HAP-1 (cell line): Measurements from ENCODE around the gene CCDC169.
A peak's percentile ranks its signal among the peaks of the same experiment; 100 is the strongest.
"Not testable (repeated sequence)": the region's sequence is repeated elsewhere in the genome, so short reads cannot be mapped to it uniquely, and the experiment has no call there.

Source experiments
- DNase-seq, 2 experiments: peaks; one replicate each; pipeline ENCODE4 v3.0.0-alpha.2; 2016 to 2020; ENCODE audit warnings: low spot score in 2 of 2
- H3K27me3 ChIP-seq: fragments of 250-450 bp; sonication (Bioruptor Pico); 2 replicates; pipeline ENCODE4 v1.5.1; 2020; ENCODE audit warnings: low read depth, mild to moderate bottlenecking, moderate library complexity
- H3K36me3 ChIP-seq: fragments of 250-450 bp; sonication (Bioruptor Pico); replicated peaks from 2 replicates; pipeline ENCODE4 v1.5.1; 2020; ENCODE audit warnings: mild to moderate bottlenecking
- H3K4me1 ChIP-seq: fragments of 250-450 bp; sonication (Bioruptor Pico); 2 replicates; pipeline ENCODE4 v1.5.1; 2020; ENCODE audit warnings: mild to moderate bottlenecking
- H3K4me3 ChIP-seq: fragments of 250-450 bp; sonication (Bioruptor Pico); 2 replicates; pipeline ENCODE4 v1.5.1; 2020; ENCODE audit warnings: mild to moderate bottlenecking, moderate library complexity
- H3K9me3 ChIP-seq: fragments of 250-450 bp; sonication (Bioruptor Pico); 2 replicates; pipeline ENCODE4 v1.5.1; 2020; ENCODE audit warnings: mild to moderate bottlenecking, moderate library complexity
- in situ Hi-C: fragments of 300-500 bp; cut with MboI; formaldehyde crosslinking; loops from 3 replicates; pipeline ENCODE4 v1.14.3; 2020; ENCODE audit warnings: low sequenced_read_pairs, inconsistent platforms, mixed read lengths

CCDC169 gene

GRCh38 chr13:36331280-36331679, 33.7 kb upstream of the CCDC169 start:
- Histone ChIP-seq H3K4me1 (peaks cover 3% of the 10 kb centered on the region; the same call in 1 of the 2 replicates), H3K36me3 (peaks cover 48% of the 10 kb centered on the region), H3K4me3 (no peak overlapping the region), H3K9me3 (no peaks in the 10 kb centered on the region), H3K27me3 (no peaks in the 10 kb centered on the region)
- in situ Hi-C loops, result no loop called here
- no peak for DNase-seq

DNA sequence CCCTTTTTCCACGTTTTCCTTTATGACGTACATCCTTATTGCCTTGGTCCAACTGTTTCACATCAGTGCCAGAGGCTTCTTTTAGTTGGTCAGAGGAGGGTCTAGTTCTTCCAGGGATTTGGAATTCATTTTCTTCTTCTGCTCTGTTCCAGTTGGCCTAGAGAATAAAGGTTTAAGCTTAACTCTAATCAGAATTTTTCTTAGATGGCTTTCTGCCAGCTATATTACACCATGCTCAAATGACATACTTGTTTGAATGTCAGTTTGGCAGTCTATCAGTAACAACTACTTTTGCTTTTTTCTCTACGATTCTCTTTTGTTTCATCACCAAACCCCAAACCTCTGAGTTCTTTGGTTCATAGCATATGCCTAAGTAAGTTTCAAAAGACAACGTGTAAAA, 31.7 kb upstream of the CCDC169 start:
- no peaks in the 10 kb centered on the region for H3K9me3 ChIP-seq
- in situ Hi-C loops, result no loop called here
- peaks cover 58% of the 10 kb centered on the region for H3K36me3 ChIP-seq
- H3K4me1 ChIP-seq, result peaks cover 3% of the 10 kb centered on the region; the same call in 1 of the 2 replicates
- H3K4me3 ChIP-seq, result no peak overlapping the region
- no peaks in the 10 kb centered on the region for H3K27me3 ChIP-seq
- DNase-seq, result no peak

DNA sequence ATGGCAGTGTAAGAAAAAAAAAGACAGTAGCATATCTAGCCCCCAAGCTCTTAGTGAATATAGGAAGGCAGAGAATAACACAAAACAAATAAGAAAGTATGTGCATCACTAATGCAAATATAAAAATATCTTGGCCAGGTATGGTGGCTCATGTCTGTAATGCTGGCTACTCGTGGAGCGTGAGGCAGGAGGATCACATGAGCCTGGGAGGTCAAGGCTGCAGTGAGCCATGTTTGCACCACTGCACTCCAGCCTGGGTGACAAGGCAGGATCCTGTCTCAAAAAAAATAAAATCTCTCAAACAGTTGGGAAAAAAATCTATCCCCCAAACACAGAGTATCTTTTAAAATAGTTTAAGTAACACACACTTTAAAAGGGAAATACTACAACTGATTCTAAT, 31.2 kb upstream of the CCDC169 start:
- peaks cover 64% of the 10 kb centered on the region for H3K36me3 ChIP-seq
- H3K4me1 ChIP-seq, result peaks cover 3% of the 10 kb centered on the region; the same call in 1 of the 2 replicates
- no peak overlapping the region for H3K4me3 ChIP-seq
- no peak for DNase-seq
- in situ Hi-C loops, result no loop called here
- H3K9me3 ChIP-seq, result no peaks in the 10 kb centered on the region
- H3K27me3 ChIP-seq, result no peaks in the 10 kb centered on the region

GRCh38 chr13:36325912-36326311, 28.3 kb upstream of the CCDC169 start:
- H3K4me1 ChIP-seq, result no peaks in the 10 kb centered on the region
- no peak overlapping the region for H3K4me3 ChIP-seq
- in situ Hi-C loops, result no loop called here
- no peak for DNase-seq
- no peaks in the 10 kb centered on the region for H3K9me3 ChIP-seq
- no peaks in the 10 kb centered on the region for H3K27me3 ChIP-seq
- H3K36me3 ChIP-seq, result peaks cover 79% of the 10 kb centered on the region

- H3K4me3 ChIP-seq, DNase-seq, in situ Hi-C loops, H3K9me3 ChIP-seq, H3K27me3 ChIP-seq, H3K4me1 ChIP-seq: not testable (repeated sequence)
- peaks cover 68% of the 10 kb centered on the region for H3K36me3 ChIP-seq
These were observed 27.3 kb upstream of the CCDC169 start for GRCh38 chr13:36324881-36325280.

- no peaks in the 10 kb centered on the region for H3K9me3 ChIP-seq
- peaks cover 60% of the 10 kb centered on the region for H3K36me3 ChIP-seq
- H3K27me3 ChIP-seq, result no peaks in the 10 kb centered on the region
- no peaks in the 10 kb centered on the region for H3K4me1 ChIP-seq
- no peak overlapping the region for H3K4me3 ChIP-seq
- in situ Hi-C loops, result no loop called here
- DNase-seq, result no peak
These were observed 26.4 kb upstream of the CCDC169 start for GRCh38 chr13:36323951-36324566.

DNA sequence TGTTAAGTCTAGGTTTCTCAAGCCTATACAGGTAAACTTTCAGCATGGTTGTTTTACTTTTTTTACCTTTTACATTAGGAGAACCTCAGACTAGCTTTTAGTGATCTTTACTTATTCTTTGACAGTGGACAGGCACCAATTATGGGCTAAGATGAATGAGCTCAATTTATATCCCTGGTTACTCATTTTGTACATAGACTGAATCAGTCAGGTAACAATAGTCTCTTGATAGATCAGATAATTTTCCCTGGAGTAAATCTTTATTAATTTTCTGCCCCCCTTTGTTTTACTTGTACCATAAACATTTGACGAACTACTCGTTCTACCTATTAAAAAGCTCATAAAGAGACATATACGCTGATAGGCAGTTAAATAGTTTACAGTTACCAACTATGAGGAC, 25.8 kb upstream of the CCDC169 start:
- Histone ChIP-seq H3K4me1 (no peaks in the 10 kb centered on the region), H3K36me3 (peaks cover 54% of the 10 kb centered on the region), H3K4me3 (no peak overlapping the region), H3K27me3 (no peaks in the 10 kb centered on the region), H3K9me3 (no peaks in the 10 kb centered on the region)
- no peak for DNase-seq
- in situ Hi-C loops, result no loop called here

GRCh38 chr13:36319793-36320192, 22.2 kb upstream of the CCDC169 start:
- H3K27me3 ChIP-seq, H3K9me3 ChIP-seq, in situ Hi-C loops, DNase-seq, H3K4me3 ChIP-seq, H3K4me1 ChIP-seq: not testable (repeated sequence)
- peaks cover 39% of the 10 kb centered on the region for H3K36me3 ChIP-seq

DNA sequence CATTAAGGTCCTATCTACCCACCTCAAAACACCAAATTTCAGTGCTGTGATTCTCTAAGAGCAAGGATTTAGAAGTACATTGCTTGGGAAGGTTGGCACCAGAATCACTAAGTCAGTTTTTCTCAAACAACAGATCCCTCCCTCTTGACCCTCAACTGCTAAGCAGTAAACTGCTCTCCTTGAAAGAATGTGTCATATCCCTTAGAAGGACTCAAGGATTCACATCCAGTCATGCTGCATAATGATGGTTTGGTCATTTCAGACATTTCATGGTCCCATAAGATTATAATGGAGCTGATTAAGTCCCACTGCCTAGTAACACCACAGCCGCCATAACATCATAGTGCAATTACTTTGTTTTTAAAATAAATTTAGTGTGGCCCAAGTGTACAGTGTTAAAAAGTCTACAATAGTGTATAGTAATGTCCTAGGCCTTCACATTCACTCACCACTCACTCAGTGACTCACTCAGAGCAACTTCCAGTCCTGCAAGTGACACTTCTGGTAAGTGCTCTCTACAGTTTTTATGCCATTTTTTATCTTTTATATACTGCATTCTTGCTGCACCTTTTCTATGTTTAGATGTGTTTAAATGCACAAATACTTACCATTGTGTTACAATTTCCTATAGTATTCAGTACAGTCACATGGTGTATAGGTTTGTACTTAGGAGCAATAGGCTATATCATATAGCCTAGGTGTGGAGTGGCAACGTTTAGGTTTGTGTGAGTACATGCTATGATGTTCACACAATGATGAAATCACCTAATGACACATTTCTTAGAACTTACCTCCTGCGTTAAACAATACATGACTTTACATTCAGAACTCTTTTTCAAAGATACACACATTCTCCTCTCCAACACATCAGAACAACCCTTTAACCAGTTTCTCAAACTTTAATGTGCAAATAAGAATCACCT, 15.7 kb upstream of the CCDC169 start:
- no peak for DNase-seq

DNA sequence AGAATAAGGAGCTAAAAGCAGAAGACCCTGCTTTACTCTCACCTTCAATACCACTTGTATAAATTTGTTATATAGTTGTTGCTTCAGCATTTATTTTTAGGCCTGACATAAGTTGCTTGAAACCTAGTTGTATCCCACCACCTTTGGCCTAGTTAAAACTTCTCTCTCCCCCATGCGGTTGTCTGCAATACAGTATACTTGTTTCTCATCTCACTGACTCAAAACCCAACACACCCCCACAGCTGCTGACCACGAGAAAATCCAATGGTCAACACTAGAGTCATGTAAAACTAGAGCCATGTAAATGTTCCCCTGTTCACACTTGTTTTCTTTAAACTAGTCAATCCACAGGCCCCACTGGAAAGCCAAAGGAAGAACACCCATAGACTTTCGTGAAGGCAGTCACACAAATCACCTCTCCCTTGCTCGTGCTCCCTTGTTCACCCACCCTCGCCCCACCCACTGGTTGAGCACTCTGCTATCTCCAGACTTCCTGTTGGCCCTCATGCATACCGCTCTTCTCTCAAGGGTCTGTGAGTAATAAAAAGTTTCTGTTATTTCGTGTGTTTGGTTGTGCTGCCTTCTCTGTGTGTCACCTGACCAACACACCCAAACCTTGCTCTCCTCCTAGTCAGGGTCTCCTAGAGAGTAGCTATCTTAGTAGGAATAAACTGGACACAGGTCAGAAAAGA, 12.9 kb upstream of the CCDC169 start:
- H3K9me3 ChIP-seq, result no peaks in the 10 kb centered on the region
- DNase-seq, result no peak
- no peak overlapping the region for H3K4me3 ChIP-seq
- in situ Hi-C loops, result no loop called here
- H3K4me1 ChIP-seq, result peaks cover 15% of the 10 kb centered on the region
- peaks cover 46% of the 10 kb centered on the region for H3K36me3 ChIP-seq
- no peaks in the 10 kb centered on the region for H3K27me3 ChIP-seq

More for the DNA sequence above, 15.7 kb upstream of the CCDC169 start:
- in situ Hi-C loops, result no loop called here
- no peaks in the 10 kb centered on the region for H3K9me3 ChIP-seq
- H3K4me3 ChIP-seq, result no peak overlapping the region
- H3K36me3 ChIP-seq, result peaks cover 46% of the 10 kb centered on the region
- no peaks in the 10 kb centered on the region for H3K27me3 ChIP-seq
- peaks cover 17% of the 10 kb centered on the region for H3K4me1 ChIP-seq

DNA sequence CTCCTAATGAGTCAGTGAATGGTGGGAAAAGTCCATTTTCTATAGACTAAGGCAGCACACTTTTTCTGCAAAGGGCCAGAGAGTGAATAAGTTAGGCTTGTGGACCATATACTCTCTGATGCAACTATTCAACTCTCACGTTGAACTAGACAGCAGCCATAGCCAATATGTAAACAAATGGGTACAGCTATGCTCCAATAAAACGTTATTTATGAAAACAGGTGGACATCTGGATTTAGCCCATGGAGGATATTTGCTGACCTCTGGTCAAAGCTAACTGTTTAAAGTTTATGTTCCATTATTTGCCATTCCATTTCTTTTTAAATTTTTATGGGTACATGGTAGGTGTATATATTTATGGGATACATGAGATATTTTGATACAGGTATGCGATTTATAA, 4.7 kb upstream of the CCDC169 start:
- in situ Hi-C loops, result no loop called here
- H3K4me3 ChIP-seq, result no peak overlapping the region
- no peaks in the 10 kb centered on the region for H3K36me3 ChIP-seq
- no peak for DNase-seq
- H3K9me3 ChIP-seq, result no peaks in the 10 kb centered on the region
- H3K27me3 ChIP-seq, result no peaks in the 10 kb centered on the region
- peaks cover 26% of the 10 kb centered on the region for H3K4me1 ChIP-seq

- in situ Hi-C loops, result not testable (repeated sequence)
These were observed 1.9 kb upstream of the CCDC169 start for GRCh38 chr13:36299469-36299868.

DNA sequence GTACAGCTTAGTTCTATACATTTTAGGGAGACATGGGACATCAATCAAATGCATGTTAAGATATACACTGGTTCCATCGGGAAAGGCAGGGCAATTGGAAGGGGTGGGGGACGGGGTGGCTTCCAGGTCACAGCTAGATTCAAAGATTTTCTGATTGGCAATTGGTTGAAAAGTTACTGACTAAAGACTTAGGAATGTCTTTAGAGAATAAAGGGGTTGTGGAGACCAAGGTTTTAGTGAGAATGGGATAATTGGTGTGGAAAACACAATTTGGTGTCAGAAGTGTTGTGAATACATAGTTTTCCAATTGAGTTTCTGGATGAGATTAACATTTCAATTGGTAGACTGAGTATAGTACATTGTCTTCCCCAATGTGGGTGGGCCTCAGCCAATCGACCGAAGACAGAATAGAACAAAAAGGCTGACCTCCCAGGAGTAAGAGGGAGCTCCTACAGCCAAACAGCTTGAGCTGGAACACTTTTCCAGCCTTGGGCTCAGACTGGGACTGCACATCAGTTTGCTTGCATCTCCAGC, 988 bp upstream of the CCDC169 start:
- in situ Hi-C loops, result no loop called here
- Histone ChIP-seq H3K9me3 (no peaks in the 10 kb centered on the region), H3K36me3 (no peaks in the 10 kb centered on the region; the same call in 1 of the 2 replicates), H3K27me3 (no peaks in the 10 kb centered on the region), H3K4me3 (peak overlapping the region; percentile 48), H3K4me1 (peaks cover 26% of the 10 kb centered on the region)
- DNase-seq, result peak; percentile 87 to 99

More at GRCh38 chr13:36299469-36299868, 1.9 kb upstream of the CCDC169 start:
- H3K9me3 ChIP-seq, DNase-seq, H3K4me3 ChIP-seq, H3K36me3 ChIP-seq, H3K27me3 ChIP-seq: not testable (repeated sequence)
- peaks cover 26% of the 10 kb centered on the region for H3K4me1 ChIP-seq
